Activated CD4-positive, alpha-beta T cell treated with anti-CD3 and anti-CD28 coated beads, Interleukin-2, amount 10 ng/mL, durations not matched to agents 24 days and 14 days (primary cell): ENCODE results near the gene SSTR3. TPM values are rescaled to one million over a fixed set of nuclear protein-coding genes. Genes with fewer than 3 reads are reported as not detected.
"Not testable (repeated sequence)": the region's sequence is repeated elsewhere in the genome, so short reads cannot be mapped to it uniquely, and the experiment has no call there.

Experiments
- DNase-seq: peaks from one replicate; pipeline ENCODE4 v3.0.0; 2022
- H3K27ac Mint-ChIP-seq: one replicate; pipeline ENCODE4 v1.8.0; 2022; ENCODE audit warnings: mild to moderate bottlenecking, mixed read lengths
- H3K27me3 Mint-ChIP-seq: one replicate; pipeline ENCODE4 v1.8.0; 2022; ENCODE audit warnings: mixed read lengths
- H3K36me3 Mint-ChIP-seq: one replicate; pipeline ENCODE4 v1.8.0; 2022; ENCODE audit warnings: low read depth, mild to moderate bottlenecking, mixed read lengths
- H3K4me1 Mint-ChIP-seq: one replicate; pipeline ENCODE4 v1.8.0; 2021; ENCODE audit warnings: mixed read lengths
- H3K4me3 Mint-ChIP-seq: one replicate; pipeline ENCODE4 v1.8.0; 2022; ENCODE audit warnings: mild to moderate bottlenecking, moderate library complexity, mixed read lengths
- H3K9me3 Mint-ChIP-seq: one replicate; pipeline ENCODE4 v1.8.0; 2021; ENCODE audit warnings: mixed read lengths
- intact Hi-C: fragments of 100-400 bp; cut with micrococcal nuclease; formaldehyde crosslinking; loops from one replicate; pipeline ENCODE4 v1.15.1; 2023
- total RNA-seq: library from RNA; stranded (reverse); gene quantifications from 2 replicates; pipeline ENCODE4 v1.2.3, GENCODE V29; 2022

SSTR3 gene
- total RNA-seq, 1 donor from 2014 or later: 4.0 TPM

DNA sequence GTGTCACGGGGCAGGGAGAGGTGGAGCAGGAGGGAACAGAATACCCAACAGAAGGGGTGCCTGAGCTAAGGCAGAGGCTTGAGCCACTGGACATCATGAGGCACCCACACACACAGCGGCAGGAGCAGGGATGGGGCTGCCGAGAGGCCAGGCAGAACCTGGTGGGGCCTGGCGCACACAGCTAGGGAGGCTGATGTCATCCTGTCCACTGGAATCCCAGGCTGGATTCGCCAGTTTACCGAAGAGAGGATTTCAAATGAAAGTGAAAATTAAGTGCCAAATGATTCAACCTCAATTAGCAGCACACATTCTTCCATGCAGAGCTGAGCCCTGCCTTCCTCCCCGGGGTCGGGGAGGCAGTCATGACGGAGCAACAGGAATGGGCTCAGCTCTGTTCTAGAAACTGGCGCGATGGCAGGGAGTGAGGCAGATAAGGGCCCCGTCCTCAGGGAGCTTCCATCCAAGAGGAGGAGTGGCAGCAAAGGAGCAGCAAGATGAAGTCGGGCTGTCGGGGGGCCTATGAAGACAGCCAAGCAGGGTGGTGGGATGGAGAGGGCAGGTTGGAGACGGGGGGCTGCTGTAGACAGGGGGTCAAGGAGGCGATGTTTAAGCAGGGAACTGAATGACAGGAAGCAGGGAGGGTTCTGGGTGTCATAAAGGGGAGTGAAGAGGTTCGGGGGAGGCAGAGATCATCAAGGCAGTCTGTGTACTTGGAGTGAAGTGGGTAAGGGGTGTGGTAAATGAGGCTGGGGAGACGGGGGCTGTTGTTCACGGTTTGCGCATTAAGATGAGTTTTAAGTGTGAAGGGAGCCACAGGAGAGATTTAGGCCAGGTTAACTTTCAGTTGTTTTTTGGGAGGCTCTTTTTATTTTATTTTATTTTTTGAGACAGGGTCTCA, 25.3 kb upstream of the SSTR3 start:
- Mint-ChIP-seq H3K27ac (peak overlapping the region; percentile 98), H3K27me3 (no peaks in the 10 kb centered on the region), H3K36me3 (peaks cover 91% of the 10 kb centered on the region), H3K9me3 (no peaks in the 10 kb centered on the region), H3K4me3 (peak overlapping the region; percentile 99), H3K4me1 (peaks cover 91% of the 10 kb centered on the region)
- peak; percentile 60 for DNase-seq
- intact Hi-C loops: loop anchor here (1.0 to 10.0 kb wide), 2 partner anchors 7 to 903 kb away; no protein-coding TSS in a partner anchor

DNA sequence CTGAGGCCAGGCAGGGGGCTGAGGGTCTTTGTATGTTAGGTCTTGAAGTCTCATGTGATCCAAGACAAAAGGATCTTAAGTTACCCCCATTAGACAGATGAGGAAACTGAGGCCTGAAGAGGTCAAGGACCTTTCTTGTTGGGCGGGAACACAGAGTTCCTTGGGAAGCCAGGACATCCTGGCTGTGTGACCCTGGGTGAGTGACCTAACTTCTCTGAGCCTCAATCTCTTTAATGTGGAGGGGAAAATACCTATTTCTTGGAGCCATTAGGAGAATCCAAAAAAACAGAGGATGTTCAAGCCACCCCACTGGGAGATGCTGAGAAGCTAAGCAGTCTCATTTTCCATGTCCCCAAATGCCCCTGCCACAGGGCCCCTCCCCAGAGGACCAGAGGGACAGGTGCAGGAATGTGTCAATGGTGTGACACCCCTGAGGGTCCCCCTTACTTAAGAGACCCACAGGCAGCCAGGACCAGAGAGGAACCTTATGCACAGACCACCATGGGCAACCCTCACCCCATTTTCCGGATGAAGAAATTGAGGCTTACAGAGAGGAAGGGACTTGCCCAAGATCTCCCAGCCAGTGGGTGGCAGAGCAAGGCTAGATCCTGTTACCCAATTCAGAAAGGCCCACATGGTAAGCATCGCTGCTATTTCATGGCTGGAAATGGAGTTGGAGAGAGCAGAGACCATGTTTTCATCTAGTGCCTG, 23.8 kb upstream of the SSTR3 start:
- Mint-ChIP-seq H3K9me3 (no peaks in the 10 kb centered on the region), H3K27me3 (no peaks in the 10 kb centered on the region), H3K36me3 (peaks cover 91% of the 10 kb centered on the region), H3K4me3 (peak overlapping the region; percentile 99), H3K27ac (peak overlapping the region; percentile 93), H3K4me1 (peaks cover 93% of the 10 kb centered on the region)
- intact Hi-C loops: loop anchor here (10.0 kb wide), 1 partner anchor 901 kb away; no protein-coding TSS in a partner anchor
- DNase-seq: peak; percentile 60

DNA sequence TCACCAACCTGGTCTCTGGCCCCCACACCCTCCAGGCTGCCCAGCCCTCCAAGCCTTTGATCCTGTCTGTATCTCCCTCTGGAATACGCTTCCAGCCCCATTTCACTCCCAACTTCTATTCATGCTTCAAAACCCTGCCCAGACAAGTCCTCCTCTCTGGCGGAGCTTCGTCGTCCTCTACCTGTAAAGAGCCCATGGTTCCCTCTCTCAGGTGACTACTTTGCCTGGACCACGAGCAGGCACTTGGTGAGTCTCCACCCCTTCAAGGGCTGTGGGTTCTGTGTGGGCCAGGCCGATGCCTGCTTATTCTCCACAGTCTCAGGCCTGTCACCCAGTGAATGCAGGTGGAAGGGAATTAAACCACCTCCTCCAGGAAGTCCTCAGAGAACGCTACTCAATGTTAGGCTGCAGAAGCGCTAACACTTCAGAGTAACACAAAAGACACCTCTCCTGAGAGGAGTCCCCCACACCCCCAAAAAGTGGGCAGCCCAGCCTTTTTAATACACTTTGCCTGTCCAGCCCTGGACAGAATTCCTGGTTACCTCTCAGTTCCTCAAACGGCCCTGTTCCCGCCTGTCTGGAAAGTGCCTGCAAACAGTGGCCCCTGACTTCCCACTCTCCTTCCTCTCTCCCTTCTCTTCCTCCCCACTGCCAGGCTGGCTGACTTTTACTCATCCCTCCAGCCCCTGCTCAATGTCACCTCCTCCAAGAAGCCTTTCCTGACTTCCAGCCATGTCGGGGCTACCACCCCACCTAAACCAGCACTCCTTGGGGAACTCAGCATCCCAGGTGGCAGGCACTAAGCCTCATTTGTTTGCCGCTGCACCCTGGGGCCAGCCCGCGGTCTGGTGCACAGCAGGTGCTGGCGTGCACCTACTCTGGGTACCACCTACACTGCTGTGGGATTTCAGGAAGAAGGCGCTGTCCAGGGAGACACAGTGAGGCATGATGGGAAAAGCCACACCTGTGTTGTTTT, 22.7 kb upstream of the SSTR3 start:
- Mint-ChIP-seq H3K27ac (peak overlapping the region; percentile 93), H3K27me3 (no peaks in the 10 kb centered on the region), H3K4me3 (peak overlapping the region; percentile 99), H3K9me3 (no peaks in the 10 kb centered on the region), H3K36me3 (peaks cover 86% of the 10 kb centered on the region), H3K4me1 (peaks cover 90% of the 10 kb centered on the region)
- peak; percentile 65 for DNase-seq
- intact Hi-C loops: loop anchor here (5.0 to 10.0 kb wide), 2 partner anchors 37 to 900 kb away; no protein-coding TSS in a partner anchor

DNA sequence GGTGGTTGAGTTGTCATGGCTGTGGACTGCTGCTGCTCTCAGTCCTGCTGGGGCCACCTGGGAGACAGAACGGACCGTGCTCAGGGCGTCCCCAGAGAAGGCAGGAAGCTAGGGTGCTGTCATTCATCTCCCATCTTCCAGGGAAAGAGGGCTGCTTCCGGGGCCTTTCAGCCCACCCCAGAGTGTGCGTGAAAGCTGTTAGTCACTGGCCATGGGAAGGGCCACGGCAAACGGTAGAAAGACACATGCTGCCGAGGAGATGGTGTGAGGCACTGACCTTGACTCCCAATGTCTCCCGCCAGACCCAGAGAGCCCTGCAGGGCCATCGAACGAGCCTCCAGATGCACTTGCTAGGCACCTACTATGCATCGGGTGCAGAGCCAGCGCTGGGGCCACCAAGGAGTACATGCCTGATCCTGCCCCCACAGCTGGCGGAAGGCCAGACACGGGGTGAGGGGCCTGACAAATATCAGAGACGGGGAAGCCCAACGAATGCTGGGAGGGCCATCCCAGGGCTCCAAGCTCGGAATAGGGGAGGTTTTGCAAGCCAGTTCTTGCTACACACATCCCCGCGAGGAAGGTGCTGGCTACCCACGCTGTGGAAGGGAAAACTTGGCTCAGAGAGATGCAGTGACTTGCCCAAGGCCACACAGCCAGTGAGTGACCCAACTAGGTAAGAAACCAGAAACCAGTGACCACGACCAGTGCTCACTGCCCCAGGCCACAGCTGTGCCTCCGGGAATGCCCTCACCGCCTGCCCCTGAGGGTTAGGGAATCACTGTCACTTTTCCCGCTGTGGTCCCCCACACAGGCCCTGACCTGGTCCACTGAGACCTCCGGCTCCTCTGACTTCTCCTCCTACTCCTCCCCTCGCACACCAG, 21.7 kb upstream of the SSTR3 start:
- DNase-seq: peak; percentile 71
- Mint-ChIP-seq H3K4me3 (peak overlapping the region; percentile 99), H3K27me3 (no peaks in the 10 kb centered on the region), H3K4me1 (peaks cover 90% of the 10 kb centered on the region), H3K9me3 (no peaks in the 10 kb centered on the region), H3K36me3 (peaks cover 88% of the 10 kb centered on the region), H3K27ac (peak overlapping the region; percentile 93)
- intact Hi-C loops: loop anchor here (5.0 to 10.0 kb wide), 2 partner anchors 38 to 899 kb away; no protein-coding TSS in a partner anchor

DNA sequence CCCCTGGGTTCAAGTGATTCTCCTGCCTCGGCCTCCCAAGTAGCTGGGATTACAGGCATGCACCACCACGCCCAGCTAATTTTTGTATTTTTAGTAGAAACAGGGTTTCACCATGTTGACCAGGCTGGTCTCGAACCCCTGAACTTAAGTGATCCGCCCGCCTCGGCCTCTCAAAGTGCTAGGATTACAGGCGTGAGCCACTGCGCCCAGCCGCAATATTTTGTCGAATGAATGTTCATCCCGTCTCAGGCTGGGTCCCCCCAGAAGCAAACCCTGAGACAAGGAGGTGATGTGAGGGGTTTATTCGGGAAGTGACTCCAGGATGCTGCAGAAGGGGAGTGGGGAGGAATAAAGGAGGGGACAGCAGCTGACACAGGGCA, 21.1 kb upstream of the SSTR3 start:
- not testable (repeated sequence) for H3K27me3 Mint-ChIP-seq, H3K9me3 Mint-ChIP-seq, DNase-seq
- H3K27ac Mint-ChIP-seq: peak overlapping the region; percentile 93
- H3K36me3 Mint-ChIP-seq: peaks cover 88% of the 10 kb centered on the region
- intact Hi-C loops: loop anchor here (5.0 to 10.0 kb wide), 2 partner anchors 39 to 899 kb away; no protein-coding TSS in a partner anchor
- H3K4me3 Mint-ChIP-seq: peak overlapping the region; percentile 99
- peaks cover 90% of the 10 kb centered on the region for H3K4me1 Mint-ChIP-seq

DNA sequence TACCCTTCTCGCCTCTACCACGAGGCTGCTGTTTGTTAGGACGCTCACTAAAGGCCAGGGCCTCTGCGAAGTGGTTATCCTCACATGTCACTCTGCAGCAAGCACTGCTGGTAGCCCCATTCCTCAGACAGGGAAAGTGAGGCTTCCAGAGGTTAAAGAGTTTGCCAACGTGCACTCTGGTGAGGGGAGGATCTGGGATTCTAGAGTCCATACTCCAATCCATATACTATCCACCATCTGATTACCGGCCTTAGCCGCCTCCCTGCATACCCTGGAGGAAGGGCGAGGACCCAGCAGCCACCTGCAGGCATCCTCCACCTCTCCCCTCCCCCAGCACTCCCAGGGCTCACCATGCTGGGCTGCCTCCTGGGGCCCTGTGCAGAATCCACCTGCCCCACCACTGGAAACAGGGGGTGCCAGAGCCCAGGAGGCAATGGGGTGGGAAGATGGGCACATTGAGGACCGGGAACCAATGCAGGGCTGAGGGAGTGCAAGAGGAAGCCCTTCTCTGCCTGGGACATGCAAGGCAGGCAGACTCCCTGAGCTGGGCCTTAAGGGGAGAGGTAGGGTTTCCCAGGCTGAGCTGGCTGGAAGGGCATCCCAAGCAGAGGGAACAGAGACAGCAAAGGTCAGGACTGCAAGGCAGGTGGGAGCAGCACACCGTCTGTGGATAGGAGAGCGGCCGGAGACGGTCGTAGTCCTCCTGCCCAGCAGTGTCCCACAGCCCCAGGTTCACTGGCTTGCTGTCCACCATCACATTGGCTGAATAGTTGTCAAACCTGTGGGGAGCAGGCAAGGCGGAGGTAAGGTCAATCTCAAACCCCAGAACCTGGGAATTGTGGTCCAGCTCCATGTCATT, 20.1 kb upstream of the SSTR3 start:
- Mint-ChIP-seq H3K9me3 (no peaks in the 10 kb centered on the region), H3K36me3 (peaks cover 87% of the 10 kb centered on the region), H3K4me3 (peak overlapping the region; percentile 79), H3K4me1 (peaks cover 89% of the 10 kb centered on the region), H3K27me3 (no peaks in the 10 kb centered on the region), H3K27ac (peak overlapping the region; percentile 95)
- DNase-seq: peak; percentile 76
- intact Hi-C loops: loop anchor here (5.0 to 10.0 kb wide), 2 partner anchors 40 to 898 kb away; no protein-coding TSS in a partner anchor

DNA sequence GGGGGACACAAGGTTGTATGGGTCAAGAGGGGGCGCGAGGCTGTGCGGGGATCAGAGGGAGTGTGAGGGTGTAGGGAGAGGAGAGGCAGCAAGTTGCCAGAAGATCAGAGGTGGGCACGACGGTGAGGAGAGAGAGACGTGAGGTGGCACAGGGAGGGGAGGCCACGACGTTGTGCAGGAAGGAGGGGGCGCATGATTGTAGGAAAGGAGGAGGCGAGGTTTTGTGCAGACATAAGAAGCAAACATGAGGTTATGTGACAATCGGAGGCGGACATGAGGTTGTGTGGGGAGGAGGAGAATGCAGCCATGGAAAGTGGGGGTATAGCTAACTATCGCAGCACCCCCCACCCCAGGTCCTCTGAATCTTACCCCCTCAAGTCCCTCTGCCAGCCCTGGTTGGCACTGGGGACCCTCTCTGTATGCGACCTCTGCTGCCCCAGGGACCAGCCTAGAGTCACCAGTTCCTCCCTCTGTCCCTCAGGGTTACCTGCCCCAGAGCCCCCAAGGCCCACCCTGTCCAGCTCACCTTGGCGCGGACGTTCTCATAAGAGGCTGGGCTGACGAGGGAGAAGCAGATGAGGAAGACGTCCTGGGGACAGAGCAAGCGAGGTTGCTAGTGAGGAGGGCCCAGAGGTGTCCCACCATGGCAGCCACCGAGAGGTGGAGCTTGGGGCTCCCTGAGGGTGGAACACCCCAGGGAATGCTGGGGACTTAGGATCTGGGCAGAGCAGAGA, 19.3 kb upstream of the SSTR3 start:
- Mint-ChIP-seq H3K4me3 (peak overlapping the region; percentile 79), H3K36me3 (peaks cover 82% of the 10 kb centered on the region), H3K4me1 (peaks cover 83% of the 10 kb centered on the region), H3K9me3 (no peaks in the 10 kb centered on the region), H3K27ac (peak overlapping the region; percentile 95), H3K27me3 (no peaks in the 10 kb centered on the region)
- DNase-seq: peak; percentile 83
- intact Hi-C loops: loop anchor here (2.0 to 10.0 kb wide), 6 partner anchors 33 to 897 kb away; partner anchors contain the start of gene CYTH4

DNA sequence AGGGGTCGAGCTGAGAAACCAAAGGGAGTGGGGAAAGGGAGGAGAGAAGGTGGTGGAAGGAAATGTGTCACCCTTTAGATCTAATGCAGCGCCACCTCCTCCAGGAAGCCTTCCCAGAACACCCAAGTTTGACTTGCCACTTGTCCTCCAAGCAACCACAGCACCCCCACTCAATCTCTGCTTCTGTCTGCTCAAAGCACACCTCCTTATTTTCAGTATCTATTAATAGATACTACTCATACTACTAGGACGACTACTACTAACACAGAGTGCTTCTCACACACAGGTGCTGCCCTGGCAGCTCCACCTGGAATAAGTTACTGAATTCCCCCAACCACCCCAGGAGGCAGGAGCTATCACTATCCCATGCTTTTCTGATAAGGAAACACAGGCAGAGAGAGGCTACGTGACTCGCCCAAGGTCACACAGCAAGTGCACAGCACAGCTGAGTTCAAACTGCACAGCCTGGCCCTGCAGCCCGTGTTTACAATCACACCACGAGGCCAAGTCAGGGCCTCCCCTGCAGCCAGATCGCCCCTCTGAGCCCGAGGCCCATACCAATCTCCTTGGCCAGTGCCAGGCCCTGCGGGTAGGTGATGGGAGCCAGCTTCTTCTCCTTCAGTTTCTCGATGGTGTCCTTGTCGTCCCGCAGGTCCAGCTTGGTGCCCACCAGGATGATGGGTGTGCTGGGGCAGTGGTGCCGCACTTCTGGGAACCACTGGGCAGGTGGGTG, 18.6 kb upstream of the SSTR3 start:
- H3K4me3 Mint-ChIP-seq: peak overlapping the region; percentile 79
- H3K27ac Mint-ChIP-seq: peak overlapping the region; percentile 95
- H3K4me1 Mint-ChIP-seq: peaks cover 82% of the 10 kb centered on the region
- peak; percentile 92 for DNase-seq
- intact Hi-C loops: loop anchor here (1.0 to 10.0 kb wide), 10 partner anchors 7 to 896 kb away; partner anchors contain the start of gene CYTH4
- peaks cover 81% of the 10 kb centered on the region for H3K36me3 Mint-ChIP-seq
- H3K9me3 Mint-ChIP-seq: no peaks in the 10 kb centered on the region
- H3K27me3 Mint-ChIP-seq: no peaks in the 10 kb centered on the region

DNA sequence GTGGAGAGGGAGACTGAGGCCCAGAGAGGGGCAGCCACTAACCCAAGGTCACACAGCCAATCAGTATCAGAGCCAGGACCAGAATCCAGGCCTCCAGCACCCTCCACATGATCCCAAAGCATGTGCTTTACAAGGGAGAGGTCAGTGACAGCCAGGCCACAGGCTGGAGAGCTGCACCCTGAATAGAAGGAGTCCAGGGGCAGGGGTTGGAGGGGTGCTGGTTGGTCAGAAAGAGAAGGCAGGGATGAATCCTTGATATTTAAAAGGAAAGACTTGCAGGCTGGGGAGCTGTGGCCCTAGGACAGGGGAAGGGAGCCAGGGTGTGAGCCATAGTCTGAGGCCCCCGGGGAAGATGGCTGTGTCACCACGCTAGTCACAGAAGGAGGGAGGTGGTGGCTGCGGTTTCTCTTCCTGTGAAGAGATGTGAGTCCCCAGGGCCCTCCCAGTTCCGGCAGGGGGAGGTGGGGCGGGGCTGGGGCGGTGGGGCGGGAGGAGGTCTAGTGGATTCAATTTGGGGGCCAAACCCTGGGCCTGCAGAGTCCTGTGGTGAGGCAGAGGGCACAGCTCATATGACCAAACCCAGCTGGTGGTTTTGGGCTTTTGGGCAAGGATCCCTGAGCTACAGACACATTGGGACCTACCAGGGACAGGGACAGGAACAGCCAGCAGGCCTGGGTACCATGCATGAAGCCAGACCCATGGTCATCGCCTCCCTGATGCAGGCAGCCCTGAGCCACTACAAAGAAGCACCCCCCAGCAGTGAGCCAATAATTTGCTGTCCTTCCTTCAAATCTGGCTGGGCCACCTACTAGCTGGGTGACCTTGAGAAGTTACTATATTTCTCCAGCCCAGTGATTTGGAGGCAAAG, 17.8 kb upstream of the SSTR3 start:
- peaks cover 82% of the 10 kb centered on the region for H3K4me1 Mint-ChIP-seq
- H3K27ac Mint-ChIP-seq: peak overlapping the region; percentile 95
- DNase-seq: peak; percentile 96
- H3K4me3 Mint-ChIP-seq: peak overlapping the region; percentile 79
- H3K9me3 Mint-ChIP-seq: no peaks in the 10 kb centered on the region
- intact Hi-C loops: loop anchor here (1.0 to 10.0 kb wide), 11 partner anchors 8 to 895 kb away; partner anchors contain the start of gene CYTH4
- peaks cover 82% of the 10 kb centered on the region for H3K36me3 Mint-ChIP-seq
- no peaks in the 10 kb centered on the region for H3K27me3 Mint-ChIP-seq
